ENCODE data around the gene GNAQ. TPM values are rescaled to one million over a fixed set of nuclear protein-coding genes. Genes with fewer than 3 reads are reported as not detected.

Gene GNAQ
- total RNA-seq, 2 experiments from 2014 or later, result 22.8 to 24.7 TPM

DNA sequence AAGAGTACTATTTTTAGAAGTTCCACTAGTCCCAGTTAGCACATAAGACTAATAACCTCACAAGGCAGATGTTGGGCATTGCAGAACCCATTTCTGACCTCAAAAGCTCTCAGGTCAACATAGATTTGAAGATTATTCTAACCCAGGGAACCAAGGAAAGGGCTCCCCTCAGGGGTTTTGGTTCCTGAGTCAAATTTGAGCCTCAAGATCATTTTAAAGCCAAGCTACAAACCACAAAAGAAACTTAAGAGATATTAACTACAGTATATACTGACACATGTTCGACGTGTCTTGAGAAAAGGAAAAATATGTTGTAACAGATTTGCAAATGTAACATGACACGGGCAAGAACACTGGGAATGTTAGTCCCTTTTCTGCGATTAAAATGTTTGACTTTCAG, 88.6 kb downstream of the GNAQ start:
- Mint-ChIP-seq H3K27me3 (no peaks in the 10 kb centered on the region), H3K27ac (no peak overlapping the region), H3K9me3 (ENCODE audit: low read depth) (no peaks in the 10 kb centered on the region), H3K4me1 (peaks cover 50% of the 10 kb centered on the region), H3K4me3 (no peak overlapping the region), H3K36me3 (ENCODE audit: low read depth) (no peaks in the 10 kb centered on the region)
- POLR2A ChIA-PET, result no interaction called here
- intact Hi-C loops (cut with DNase I, micrococcal nuclease), result no loop called here
- ATAC-seq, result no peak
- CTCF ChIA-PET, result interaction anchor here (0.6 to 1.3 kb wide), 2 partner anchors 8 to 47 kb away, joined by 3 to 4 read pairs; no protein-coding TSS in a partner anchor
- no peak for DNase-seq

DNA sequence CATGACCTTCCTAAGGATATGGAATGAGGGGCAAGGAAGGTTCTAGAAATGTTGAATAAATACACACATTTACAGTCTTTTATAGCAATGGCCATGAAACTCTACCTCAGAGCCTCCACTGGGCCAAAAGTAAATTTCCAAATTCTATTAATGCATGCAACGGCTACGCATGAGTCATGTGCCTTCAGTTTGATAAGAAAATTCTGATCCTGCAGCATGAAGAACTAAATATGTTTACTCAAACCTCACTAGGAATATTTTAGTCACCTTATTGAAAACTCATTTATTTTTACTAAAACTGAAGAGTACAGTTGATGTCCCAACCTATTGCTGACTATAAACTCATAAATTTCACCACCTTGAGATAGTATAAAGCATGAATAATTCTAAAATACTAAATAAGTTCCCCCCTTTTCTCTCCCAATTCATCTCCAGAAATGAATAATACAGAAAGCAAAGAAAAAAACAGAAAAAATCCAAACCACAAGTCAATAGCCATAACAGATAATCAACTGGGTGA, 92.4 kb downstream of the GNAQ start:
- Mint-ChIP-seq H3K27ac (no peak overlapping the region), H3K36me3 (ENCODE audit: low read depth) (peaks cover 4% of the 10 kb centered on the region), H3K9me3 (ENCODE audit: low read depth) (no peaks in the 10 kb centered on the region), H3K4me3 (no peak overlapping the region), H3K27me3 (no peaks in the 10 kb centered on the region), H3K4me1 (peaks cover 26% of the 10 kb centered on the region)
- CTCF ChIA-PET, result no interaction called here
- POLR2A ChIA-PET, result no interaction called here
- ATAC-seq (peak; percentile 44), DNase-seq (no peak)
- intact Hi-C loops (cut with DNase I, micrococcal nuclease), result no loop called here

DNA sequence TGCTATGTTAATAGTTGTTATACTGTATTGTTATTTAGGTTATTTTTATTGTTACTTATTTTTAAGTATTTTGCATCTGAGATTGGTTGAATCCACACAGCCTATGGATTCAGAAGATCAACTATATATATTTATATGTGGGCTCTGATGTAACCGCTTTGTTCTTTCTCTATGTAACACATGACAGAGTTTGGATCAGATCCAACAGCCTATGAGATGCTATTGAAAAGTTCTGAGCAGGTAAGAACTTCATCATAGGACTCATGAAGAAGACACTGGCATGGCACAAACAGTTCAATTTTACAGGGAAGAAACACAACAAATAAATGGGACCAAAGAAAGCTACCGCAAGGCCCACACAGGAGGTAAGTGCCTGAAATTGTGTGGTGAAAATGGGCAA, 93.4 kb downstream of the GNAQ start:
- Mint-ChIP-seq H3K27ac (no peak overlapping the region), H3K36me3 (ENCODE audit: low read depth) (peaks cover 4% of the 10 kb centered on the region), H3K9me3 (ENCODE audit: low read depth) (no peaks in the 10 kb centered on the region), H3K4me3 (no peak overlapping the region), H3K27me3 (no peaks in the 10 kb centered on the region), H3K4me1 (peaks cover 18% of the 10 kb centered on the region)
- DNase-seq (no peak), ATAC-seq (no peak)
- intact Hi-C loops (cut with DNase I, micrococcal nuclease), result no loop called here
- ChIA-PET POLR2A (no interaction called here), CTCF (no interaction called here)

DNA sequence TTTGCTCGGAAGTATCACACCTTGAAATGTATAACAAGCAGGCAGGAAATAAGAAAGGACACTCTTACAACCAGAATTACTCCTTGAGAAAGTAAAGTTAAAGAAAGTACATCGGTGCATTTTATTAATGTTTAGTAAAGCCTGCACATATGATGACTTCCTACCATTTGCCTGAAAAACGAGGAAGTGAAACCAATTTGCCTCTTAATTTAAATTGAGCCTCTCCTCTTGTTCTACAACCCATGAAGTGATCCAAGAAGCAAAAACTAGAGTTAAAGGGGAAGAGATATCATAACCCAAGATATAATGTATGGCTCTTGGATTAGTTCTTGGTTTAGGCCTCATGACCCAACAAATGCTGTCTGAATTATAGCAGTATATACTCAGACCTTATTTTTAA, 95.6 kb downstream of the GNAQ start:
- DNase-seq, result no peak
- no peak overlapping the region for H3K4me3 Mint-ChIP-seq
- H3K9me3 Mint-ChIP-seq (ENCODE audit: low read depth), result no peaks in the 10 kb centered on the region
- no peak overlapping the region for H3K27ac Mint-ChIP-seq
- ChIA-PET CTCF (no interaction called here), POLR2A (no interaction called here)
- H3K36me3 Mint-ChIP-seq (ENCODE audit: low read depth), result peaks cover 6% of the 10 kb centered on the region
- H3K27me3 Mint-ChIP-seq, result no peaks in the 10 kb centered on the region
- ATAC-seq, result no peak
- intact Hi-C loops (cut with DNase I, micrococcal nuclease), result no loop called here
- H3K4me1 Mint-ChIP-seq, result peaks cover 27% of the 10 kb centered on the region

DNA sequence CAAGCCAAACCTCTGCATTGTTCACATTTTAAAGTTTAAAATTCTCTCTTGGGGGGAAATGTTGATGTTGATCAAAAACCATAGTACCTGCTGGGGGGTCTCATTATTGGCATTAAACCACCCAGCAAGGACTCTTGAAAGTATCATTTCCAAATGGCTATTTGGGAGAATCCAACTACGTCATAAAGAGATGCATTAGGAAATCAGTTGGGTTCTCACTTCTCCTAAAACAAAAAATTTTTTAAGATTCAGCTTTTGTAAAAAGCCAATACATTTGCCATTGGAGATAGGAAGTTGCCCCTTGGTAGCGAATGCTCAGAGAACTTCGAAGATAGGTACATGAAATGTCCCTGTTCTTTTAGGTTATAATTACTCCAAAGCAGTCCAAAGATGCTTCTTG, 96.4 kb downstream of the GNAQ start:
- Mint-ChIP-seq H3K27me3 (no peaks in the 10 kb centered on the region), H3K9me3 (ENCODE audit: low read depth) (no peaks in the 10 kb centered on the region), H3K4me3 (no peak overlapping the region), H3K27ac (no peak overlapping the region), H3K4me1 (peaks cover 27% of the 10 kb centered on the region), H3K36me3 (ENCODE audit: low read depth) (peaks cover 6% of the 10 kb centered on the region)
- ChIA-PET CTCF (no interaction called here), POLR2A (no interaction called here)
- ATAC-seq (no peak), DNase-seq (no peak)
- intact Hi-C loops (cut with DNase I, micrococcal nuclease), result no loop called here

DNA sequence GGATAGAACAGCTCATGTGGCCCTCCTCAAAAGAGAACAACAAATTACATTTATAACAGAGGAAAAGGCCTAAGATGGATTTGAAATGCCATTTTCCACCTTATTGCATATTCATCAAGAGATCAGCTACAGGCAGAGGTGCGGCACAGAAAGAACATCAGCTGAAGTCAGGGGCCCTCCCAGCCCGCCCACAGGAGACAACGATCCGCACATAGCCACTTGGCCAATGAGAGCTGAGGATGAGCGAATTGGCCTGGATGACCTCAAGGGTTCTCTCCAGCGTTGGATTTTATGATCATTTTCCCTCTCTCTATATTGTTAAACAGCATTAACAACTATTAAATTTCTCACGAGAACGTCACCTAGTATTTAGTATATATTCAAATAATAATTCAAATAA, 97.6 kb downstream of the GNAQ start:
- Mint-ChIP-seq H3K4me1 (peaks cover 23% of the 10 kb centered on the region), H3K4me3 (no peak overlapping the region), H3K36me3 (ENCODE audit: low read depth) (peaks cover 7% of the 10 kb centered on the region), H3K9me3 (ENCODE audit: low read depth) (no peaks in the 10 kb centered on the region), H3K27me3 (no peaks in the 10 kb centered on the region), H3K27ac (no peak overlapping the region)
- intact Hi-C loops (cut with DNase I, micrococcal nuclease), result no loop called here
- DNase-seq (no peak), ATAC-seq (no peak)
- CTCF ChIA-PET, result no interaction called here
- POLR2A ChIA-PET, result no interaction called here

DNA sequence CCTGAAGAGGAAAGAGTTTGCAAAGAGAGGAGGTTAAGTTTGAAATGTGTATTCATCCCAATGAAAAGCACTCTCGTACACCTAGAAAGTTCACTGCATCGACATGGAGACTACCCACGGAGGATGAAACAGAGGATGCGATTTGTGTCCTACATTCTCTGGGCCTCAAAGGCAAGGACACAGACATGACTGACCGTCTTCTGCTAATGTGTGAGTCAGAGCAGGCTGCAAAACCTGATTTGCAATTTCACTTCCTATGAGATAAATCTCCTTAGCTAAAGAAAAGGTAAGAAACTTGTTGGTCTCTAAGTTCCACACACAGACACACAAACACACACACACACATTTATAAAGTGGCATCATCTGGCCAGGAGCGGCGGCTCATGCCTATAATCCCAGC, 98.6 kb downstream of the GNAQ start:
- ChIA-PET POLR2A (no interaction called here), CTCF (no interaction called here)
- Mint-ChIP-seq H3K27ac (no peak overlapping the region), H3K4me3 (no peak overlapping the region), H3K36me3 (ENCODE audit: low read depth) (peaks cover 11% of the 10 kb centered on the region), H3K9me3 (ENCODE audit: low read depth) (no peaks in the 10 kb centered on the region), H3K27me3 (no peaks in the 10 kb centered on the region), H3K4me1 (peaks cover 23% of the 10 kb centered on the region)
- DNase-seq, result no peak
- no peak for ATAC-seq
- intact Hi-C loops (cut with DNase I, micrococcal nuclease), result no loop called here

DNA sequence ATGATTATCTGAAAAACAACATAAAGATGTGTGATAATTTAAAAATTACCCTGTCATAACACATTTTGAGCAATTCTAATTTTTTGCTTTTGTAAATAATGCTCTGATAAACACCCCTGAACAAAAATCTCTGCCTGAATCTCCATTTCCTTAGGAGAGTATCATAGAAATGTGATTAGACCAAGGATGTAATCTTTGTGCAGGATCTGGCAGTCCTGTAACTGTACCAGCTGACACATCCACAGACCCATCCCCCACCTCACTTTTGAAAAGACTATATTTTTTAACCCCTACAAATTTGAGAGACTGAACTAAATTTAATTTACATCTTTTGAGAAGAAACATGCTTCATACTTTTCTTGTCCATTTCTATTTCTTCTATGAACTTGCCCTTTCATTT, 101.7 kb downstream of the GNAQ start:
- H3K27me3 Mint-ChIP-seq, result no peaks in the 10 kb centered on the region
- H3K4me3 Mint-ChIP-seq, result no peak overlapping the region
- DNase-seq (no peak), ATAC-seq (no peak)
- peaks cover 33% of the 10 kb centered on the region for H3K4me1 Mint-ChIP-seq
- POLR2A ChIA-PET, result no interaction called here
- no peaks in the 10 kb centered on the region for H3K9me3 Mint-ChIP-seq (ENCODE audit: low read depth)
- no peak overlapping the region for H3K27ac Mint-ChIP-seq
- intact Hi-C loops (cut with DNase I, micrococcal nuclease), result no loop called here
- CTCF ChIA-PET, result interaction anchor here (1.0 kb wide), 1 partner anchor 45 kb away, joined by 3 read pairs; no protein-coding TSS in a partner anchor
- peaks cover 9% of the 10 kb centered on the region for H3K36me3 Mint-ChIP-seq (ENCODE audit: low read depth)

DNA sequence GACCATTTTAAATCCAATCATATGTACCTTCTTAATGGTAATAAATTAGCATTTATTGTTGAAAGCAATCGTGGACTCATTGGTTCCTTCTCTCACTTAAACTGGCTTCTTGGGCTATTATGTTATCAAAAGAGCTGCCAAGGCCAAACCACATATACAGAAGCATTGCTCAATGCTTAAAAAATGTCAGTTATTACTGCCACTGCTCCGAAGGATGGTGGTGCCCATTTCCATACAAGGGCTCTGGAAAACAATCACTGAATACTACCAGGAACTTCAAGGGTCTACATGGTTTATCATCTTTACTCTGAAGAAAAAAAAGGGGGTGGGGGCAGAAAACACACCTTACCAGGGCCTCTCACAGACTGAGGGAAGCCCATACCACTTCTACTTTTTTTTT, 104.3 kb downstream of the GNAQ start:
- no peak overlapping the region for H3K27ac Mint-ChIP-seq

DNA sequence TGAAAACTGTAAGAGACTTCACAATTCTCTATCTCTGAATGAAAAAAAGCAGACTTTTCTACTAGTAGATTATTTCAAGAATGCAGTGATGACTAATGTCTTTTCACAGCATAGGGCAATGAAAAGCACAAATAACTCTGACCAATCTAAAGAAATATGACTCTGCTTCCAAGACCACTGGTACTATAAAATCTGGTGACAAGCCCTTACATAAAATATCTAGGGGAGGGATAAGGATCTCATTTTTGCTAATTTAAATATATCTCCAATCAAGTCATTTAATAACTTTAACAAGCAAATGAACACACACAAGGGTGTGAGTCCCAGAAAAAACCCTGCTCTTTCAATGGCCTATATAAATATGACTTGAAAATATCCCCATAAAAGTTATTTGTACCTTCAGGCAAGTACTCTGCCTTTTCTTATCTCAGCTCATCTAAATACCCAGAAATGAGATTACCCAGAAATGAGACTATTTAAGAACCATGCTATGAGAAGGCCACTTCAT, 105.2 kb downstream of the GNAQ start:
- intact Hi-C loops (cut with DNase I, micrococcal nuclease), result no loop called here
- Mint-ChIP-seq H3K27ac (no peak overlapping the region), H3K4me1 (peaks cover 21% of the 10 kb centered on the region), H3K36me3 (ENCODE audit: low read depth) (peaks cover 6% of the 10 kb centered on the region), H3K9me3 (ENCODE audit: low read depth) (no peaks in the 10 kb centered on the region), H3K4me3 (no peak overlapping the region), H3K27me3 (no peaks in the 10 kb centered on the region)
- ChIA-PET POLR2A (no interaction called here), CTCF (interaction anchor here (0.7 kb wide), 1 partner anchor 23 kb away, joined by 3 read pairs; no protein-coding TSS in a partner anchor)
- ATAC-seq, result peak; percentile 57
- DNase-seq, result no peak

More for the DNA sequence above, 104.3 kb downstream of the GNAQ start:
- no peaks in the 10 kb centered on the region for H3K27me3 Mint-ChIP-seq
- H3K36me3 Mint-ChIP-seq (ENCODE audit: low read depth), result peaks cover 8% of the 10 kb centered on the region
- ChIA-PET POLR2A (no interaction called here), CTCF (no interaction called here)
- no peaks in the 10 kb centered on the region for H3K9me3 Mint-ChIP-seq (ENCODE audit: low read depth)
- no peak overlapping the region for H3K4me3 Mint-ChIP-seq
- intact Hi-C loops (cut with DNase I, micrococcal nuclease), result no loop called here
- DNase-seq, result no peak
- no peak for ATAC-seq
- peaks cover 26% of the 10 kb centered on the region for H3K4me1 Mint-ChIP-seq

DNA sequence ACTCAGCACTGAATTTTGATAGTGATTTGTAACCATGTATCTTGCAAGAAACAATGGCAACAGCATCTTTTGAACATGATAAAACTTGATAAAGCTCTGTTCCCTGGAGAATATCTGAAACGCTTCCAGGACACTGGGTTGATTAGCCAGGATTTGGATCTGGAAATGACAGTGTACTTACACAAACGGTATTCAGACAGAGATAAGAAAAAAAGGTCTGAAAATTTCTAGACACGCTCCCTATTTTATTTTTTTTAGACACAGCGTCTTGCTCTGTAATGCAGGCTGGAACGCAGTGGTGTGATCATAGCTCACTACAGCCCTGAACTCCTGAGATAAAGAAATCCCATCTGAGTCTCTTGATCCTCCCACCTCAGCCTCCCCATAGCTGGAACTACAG, 109.0 kb downstream of the GNAQ start:
- Mint-ChIP-seq H3K4me3 (no peak overlapping the region), H3K4me1 (peaks cover 15% of the 10 kb centered on the region), H3K36me3 (ENCODE audit: low read depth) (peaks cover 12% of the 10 kb centered on the region), H3K27ac (no peak overlapping the region), H3K9me3 (ENCODE audit: low read depth) (no peaks in the 10 kb centered on the region), H3K27me3 (no peaks in the 10 kb centered on the region)
- intact Hi-C loops (cut with DNase I, micrococcal nuclease), result no loop called here
- ChIA-PET CTCF (interaction anchor here (0.9 kb wide), 1 partner anchor 13 kb away, joined by 3 read pairs; no protein-coding TSS in a partner anchor), POLR2A (no interaction called here)
- ATAC-seq, result no peak
- DNase-seq, result no peak

DNA sequence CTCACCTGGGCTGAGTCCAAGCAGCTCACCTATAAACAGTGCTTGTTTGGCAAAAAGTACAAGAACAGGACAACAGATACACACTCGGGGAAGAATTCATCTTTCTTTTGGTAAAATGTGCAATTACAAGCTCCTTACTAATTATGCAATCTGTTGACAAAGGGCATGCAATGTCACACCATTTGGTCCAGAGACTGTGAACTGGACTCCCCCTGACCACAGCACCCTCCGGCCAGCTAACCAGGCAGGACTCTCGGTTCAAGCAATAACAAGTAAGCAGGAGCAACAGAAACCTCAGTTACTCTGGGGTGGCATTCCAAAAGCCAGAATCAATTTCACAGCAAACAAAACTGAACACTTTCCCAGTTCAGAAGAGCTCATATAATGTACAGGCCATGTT, 113.8 kb downstream of the GNAQ start:
- ChIA-PET CTCF (interaction anchor here (1.2 kb wide), 1 partner anchor 21 kb away, joined by 3 read pairs; no protein-coding TSS in a partner anchor), POLR2A (no interaction called here)
- intact Hi-C loops (cut with DNase I, micrococcal nuclease), result no loop called here
- ATAC-seq, result no peak
- Mint-ChIP-seq H3K36me3 (ENCODE audit: low read depth) (peaks cover 16% of the 10 kb centered on the region), H3K4me1 (peaks cover 20% of the 10 kb centered on the region), H3K27me3 (no peaks in the 10 kb centered on the region), H3K4me3 (no peak overlapping the region), H3K9me3 (ENCODE audit: low read depth) (no peaks in the 10 kb centered on the region), H3K27ac (no peak overlapping the region)
- no peak for DNase-seq

Measured in activated CD4-positive, alpha-beta T cell treated with anti-CD3 and anti-CD28 coated beads for 36 hours (primary cell).